Caco-2 (cell line): ENCODE results near the gene E2F1. TPM values are rescaled to one million over a fixed set of nuclear protein-coding genes. Genes with fewer than 3 reads are reported as not detected.

Experiments
- BruUV-seq: library from RNA; stranded (reverse); fragments of 400-500 nt; replicated peaks from 2 replicates; lab custom pipeline; 2021; lab: Mats Ljungman, UMichigan
- CTCF ChIA-PET: fragments of 300-600 bp; sonication (Branson Sonifier 250); formaldehyde crosslinking; loops from one replicate; lab custom pipeline; 2022; ENCODE audit warnings: antibody characterized with exemption; lab: Charles Lee
- POLR2A ChIA-PET: fragments of 300-600 bp; sonication (Branson Sonifier 250); formaldehyde crosslinking; loops from one replicate; lab custom pipeline; 2022; ENCODE audit warnings: antibody characterized with exemption; lab: Charles Lee
- DNase-seq, 2 experiments: peaks; one replicate each; pipeline versions ENCODE4 v3.0.0 to v3.0.0-alpha.2; 2020 to 2022
- H3K27me3 ChIP-seq: replicated peaks from 2 replicates; pipeline ENCODE4 v1.6.0; 2011; ENCODE audit warnings: low read length; ENCODE audit not compliant: control insufficient read depth, insufficient read depth
- H3K36me3 ChIP-seq: 2 replicates; pipeline ENCODE4 v1.5.1; 2011; ENCODE audit warnings: low read length; ENCODE audit not compliant: control insufficient read depth, insufficient read depth
- H3K4me1 ChIP-seq: fragments of 250-450 bp; sonication (Bioruptor Pico); 2 replicates; pipeline ENCODE4 v1.5.1; 2020; ENCODE audit warnings: mild to moderate bottlenecking
- H3K4me3 ChIP-seq: 2 replicates; pipeline ENCODE4 v1.5.1; 2011; ENCODE audit warnings: low read depth, mild to moderate bottlenecking, control low read depth, low read length
- H3K9me3 ChIP-seq: fragments of 250-450 bp; sonication (Bioruptor Pico); 2 replicates; pipeline ENCODE4 v1.5.1; 2020; ENCODE audit warnings: mild to moderate bottlenecking, moderate library complexity
- H3K27ac Mint-ChIP-seq: one replicate; pipeline ENCODE4 v1.8.0; 2022; ENCODE audit warnings: mixed read lengths; ENCODE audit not compliant: unreplicated experiment
- H3K27me3 Mint-ChIP-seq: one replicate; pipeline ENCODE4 v1.8.0; 2022; ENCODE audit warnings: mixed read lengths; ENCODE audit not compliant: insufficient read depth, unreplicated experiment
- H3K36me3 Mint-ChIP-seq: one replicate; pipeline ENCODE4 v1.8.0; 2022; ENCODE audit warnings: mild to moderate bottlenecking, mixed read lengths; ENCODE audit not compliant: insufficient read depth, unreplicated experiment
- H3K4me1 Mint-ChIP-seq: one replicate; pipeline ENCODE4 v1.8.0; 2022; ENCODE audit warnings: low read depth, mixed read lengths; ENCODE audit not compliant: unreplicated experiment
- H3K4me3 Mint-ChIP-seq: one replicate; pipeline ENCODE4 v1.8.0; 2022; ENCODE audit warnings: mild to moderate bottlenecking, moderate library complexity, mixed read lengths; ENCODE audit not compliant: unreplicated experiment
- H3K9me3 Mint-ChIP-seq: one replicate; pipeline ENCODE4 v1.8.0; 2022; ENCODE audit warnings: mixed read lengths; ENCODE audit not compliant: unreplicated experiment
- CTCF ChIP-seq, 2 experiments: fragments of 200-600 bp in 1 of 2; IDR thresholded peaks; 1 replicate in 1 of 2; 2 replicates in 1 of 2; pipeline versions ENCODE4 v1.5.1 to v1.8.0; 2011 to 2022; ENCODE audit warnings: antibody characterized with exemption in 1 of 2, control low read depth in 1 of 2, inconsistent platforms in 1 of 2, low read depth in 1 of 2, low read length in 1 of 2, mild to moderate bottlenecking in 1 of 2, moderate library complexity in 1 of 2; ENCODE audit not compliant: insufficient read depth in 1 of 2, severe bottlenecking in 1 of 2, unreplicated experiment in 1 of 2
- intact Hi-C: fragments of 100-400 bp; cut with micrococcal nuclease; formaldehyde crosslinking; loops from one replicate; pipeline ENCODE4 v1.10.0; 2022; ENCODE audit not compliant: unreplicated experiment
- total RNA-seq: library from RNA; stranded (reverse); gene quantifications from 2 replicates; pipeline ENCODE4 v1.2.3, GENCODE V29; 2022

The E2F1 gene
- total RNA-seq, 1 experiment from 2014 or later = 74.7 TPM

- DNase-seq = peak in 1 of 2 experiments; percentile 82
- peaks cover 24% of the 10 kb centered on the region for H3K4me1 Mint-ChIP-seq
- peaks cover 58% of the 10 kb centered on the region for H3K36me3 Mint-ChIP-seq
- Histone ChIP-seq H3K4me3 (peak overlapping the region; percentile 78), H3K9me3 (no peaks in the 10 kb centered on the region), H3K36me3 (peaks cover 11% of the 10 kb centered on the region), H3K4me1 (peaks cover 25% of the 10 kb centered on the region), H3K27me3 (no peaks in the 10 kb centered on the region)
- no peaks in the 10 kb centered on the region for H3K9me3 Mint-ChIP-seq
- peak overlapping the region; percentile 84 for H3K4me3 Mint-ChIP-seq
- peak overlapping the region; percentile 85 for H3K27ac Mint-ChIP-seq
- peak in 1 of 2 experiments; percentile 23 for TF ChIP-seq CTCF (IDR thresholded peaks at IDR 0.05; ENCODE audit: insufficient read depth in 1 of 2, low read depth in 1 of 2, low read length in 1 of 2, severe bottlenecking in 1 of 2, unreplicated experiment in 1 of 2)
- TSS peak; percentile 26 for BruUV-seq
- H3K27me3 Mint-ChIP-seq = no peaks in the 10 kb centered on the region
- ChIA-PET POLR2A (interaction anchor here (0.5 to 3.0 kb wide), 24 partner anchors 8 to 445 kb away, joined by 3 to 28 read pairs (median 5); partner anchors contain the start of genes CBFA2T2, EIF2S2, PXMP4 and RALY), CTCF (interaction anchor here (0.7 to 6.5 kb wide), 29 partner anchors 7 to 462 kb away, joined by 3 to 127 read pairs (median 6); partner anchors contain the start of genes CBFA2T2, CDK5RAP1, CHMP4B and PXMP4)
- intact Hi-C loops = loop anchor here (2.0 to 5.0 kb wide), 2 partner anchors 20 to 265 kb away; partner anchors contain the start of genes CDK5RAP1 and E2F1
Measured at GRCh38 chr20:33667245-33667675, 18.9 kb downstream of the E2F1 start.

GRCh38 chr20:33666293-33667244 lies 19.6 kb downstream of the E2F1 start, which contains the start of gene ACTL10:
TSS of gene ACTL10 (plus strand) at chr20:33666943. CDS start at chr20:33667498, 555 bp downstream.
- BruUV-seq = TSS peak; percentile 9

More at GRCh38 chr20:33666293-33667244, 19.6 kb downstream of the E2F1 start, which contains the start of gene ACTL10:
- H3K9me3 ChIP-seq = no peaks in the 10 kb centered on the region
- H3K4me3 ChIP-seq = peak within 1 kb of the TSS; percentile 78
- peak; percentile 19 to 64 for TF ChIP-seq CTCF (IDR thresholded peaks at IDR 0.05; ENCODE audit: insufficient read depth in 1 of 2, low read depth in 1 of 2, low read length in 1 of 2, severe bottlenecking in 1 of 2, unreplicated experiment in 1 of 2)
- H3K4me1 ChIP-seq = peaks cover 25% of the 10 kb centered on the region
- Mint-ChIP-seq H3K4me3 (peak within 1 kb of the TSS; percentile 84), H3K27me3 (no peaks in the 10 kb centered on the region), H3K4me1 (peaks cover 24% of the 10 kb centered on the region), H3K27ac (peak within 1 kb of the TSS; percentile 85), H3K36me3 (peaks cover 65% of the 10 kb centered on the region), H3K9me3 (no peaks in the 10 kb centered on the region)
- H3K36me3 ChIP-seq = peaks cover 11% of the 10 kb centered on the region
- CTCF ChIA-PET = interaction anchor here (0.5 to 6.5 kb wide), 24 partner anchors 8 to 697 kb away, joined by 3 to 127 read pairs (median 4); partner anchors contain the start of genes CBFA2T2, CDK5RAP1, CHMP4B and ITCH
- no peaks in the 10 kb centered on the region for H3K27me3 ChIP-seq
- POLR2A ChIA-PET = interaction anchor here (0.5 to 3.0 kb wide), 24 partner anchors 8 to 446 kb away, joined by 3 to 28 read pairs (median 4); partner anchors contain the start of genes CBFA2T2, CDK5RAP1, EIF2S2 and PXMP4
- intact Hi-C loops = loop anchor here (1.0 to 5.0 kb wide), 8 partner anchors 8 to 463 kb away; partner anchors contain the start of genes CDK5RAP1, E2F1, NECAB3 and PXMP4
- DNase-seq = peak; percentile 100
